ENCODE measurements around the gene ACAA2. TPM values are rescaled to one million over a fixed set of nuclear protein-coding genes. Genes with fewer than 3 reads are reported as not detected.

ACAA2 gene
- total RNA-seq, 1 experiment from 2014 or later: 51.1 TPM

DNA sequence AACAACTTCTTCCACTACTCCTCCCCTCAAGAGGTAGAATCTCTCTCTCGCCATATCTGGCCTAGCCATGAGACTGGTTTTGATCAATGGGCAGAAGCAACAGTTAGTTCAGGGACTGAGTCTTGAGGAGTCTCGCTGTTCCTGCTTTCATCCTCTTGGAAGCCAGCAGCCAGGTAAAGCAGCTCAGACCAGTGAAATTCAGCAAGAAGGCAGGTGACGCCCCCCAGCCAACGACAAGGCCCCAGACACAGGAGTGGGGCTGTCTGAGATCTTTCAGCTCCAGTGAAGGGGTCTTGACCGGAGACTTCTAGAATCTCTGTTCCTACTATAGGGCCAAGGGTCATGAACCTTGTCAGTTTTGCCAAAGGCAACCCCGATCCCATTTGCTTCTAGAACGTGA, 39.7 kb upstream of the ACAA2 start:
- Histone ChIP-seq H3K36me3 (ENCODE audit: insufficient read depth, low read length, poor library complexity, severe bottlenecking) (no peaks in the 10 kb centered on the region), H3K9me3 (ENCODE audit: low read depth, low read length, poor library complexity, severe bottlenecking) (no peaks in the 10 kb centered on the region), H3K4me3 (ENCODE audit: low read depth, low read length, poor library complexity, severe bottlenecking) (no peak overlapping the region), H3K27me3 (replicated peaks; ENCODE audit: insufficient read depth, low read depth, low read length, poor library complexity) (no peaks in the 10 kb centered on the region), H3K27ac (ENCODE audit: low read depth, low read length, poor library complexity, severe bottlenecking) (no peak overlapping the region), H3K4me1 (ENCODE audit: insufficient read depth, low read length, poor library complexity, severe bottlenecking) (no peaks in the 10 kb centered on the region)
- BruUV-seq (replicated peaks): no TSS peak
- ChIA-PET POLR2A (ENCODE audit: low non-redundant PET) (no interaction called here), CTCF (no interaction called here)
- no peak for TF ChIP-seq EZH2 (IDR thresholded peaks at IDR 0.05; ENCODE audit: borderline replicate concordance, low read depth, low read length, poor library complexity, severe bottlenecking)
- TF ChIP-seq CTCF (conservative IDR thresholded peaks at IDR 0.05; ENCODE audit: low read depth, low read length): no peak
- intact Hi-C loops (cut with micrococcal nuclease; ENCODE audit: unreplicated experiment): loop anchor here (10.0 kb wide), 2 partner anchors 198 to 1178 kb away; no protein-coding TSS in a partner anchor
- DNase-seq (ENCODE audit: low spot score): no peak

DNA sequence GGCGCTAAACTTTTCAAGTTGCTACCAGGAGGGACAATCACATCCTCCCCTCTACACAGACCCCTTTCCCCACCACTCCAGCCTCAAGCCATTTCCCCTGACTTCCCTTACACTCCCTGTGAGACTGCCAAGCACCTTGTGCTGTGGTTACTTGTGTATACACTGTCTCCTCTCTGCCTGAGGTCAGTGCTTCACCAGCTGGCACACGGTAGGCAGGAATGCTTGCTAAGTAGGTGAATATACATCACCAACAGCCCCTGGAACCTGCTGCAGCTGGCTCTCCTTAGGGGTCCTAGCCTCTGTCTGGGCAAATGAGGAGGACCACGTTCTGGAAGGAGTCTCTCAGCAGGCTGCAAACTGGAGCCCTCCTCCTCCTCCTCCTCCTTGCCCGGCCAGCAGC, 38.3 kb upstream of the ACAA2 start:
- Histone ChIP-seq H3K4me3 (ENCODE audit: low read depth, low read length, poor library complexity, severe bottlenecking) (no peak overlapping the region), H3K4me1 (ENCODE audit: insufficient read depth, low read length, poor library complexity, severe bottlenecking) (no peaks in the 10 kb centered on the region), H3K27me3 (replicated peaks; ENCODE audit: insufficient read depth, low read depth, low read length, poor library complexity) (no peaks in the 10 kb centered on the region), H3K27ac (ENCODE audit: low read depth, low read length, poor library complexity, severe bottlenecking) (no peak overlapping the region), H3K36me3 (ENCODE audit: insufficient read depth, low read length, poor library complexity, severe bottlenecking) (no peaks in the 10 kb centered on the region), H3K9me3 (ENCODE audit: low read depth, low read length, poor library complexity, severe bottlenecking) (no peaks in the 10 kb centered on the region)
- ChIA-PET CTCF (no interaction called here), POLR2A (ENCODE audit: low non-redundant PET) (no interaction called here)
- BruUV-seq (replicated peaks): no TSS peak
- no peak for DNase-seq (ENCODE audit: low spot score)
- TF ChIP-seq CTCF (conservative IDR thresholded peaks at IDR 0.05; ENCODE audit: low read depth, low read length) (no peak), EZH2 (IDR thresholded peaks at IDR 0.05; ENCODE audit: borderline replicate concordance, low read depth, low read length, poor library complexity, severe bottlenecking) (no peak)
- intact Hi-C loops (cut with micrococcal nuclease; ENCODE audit: unreplicated experiment): loop anchor here (10.0 kb wide), 2 partner anchors 197 to 1177 kb away; no protein-coding TSS in a partner anchor

DNA sequence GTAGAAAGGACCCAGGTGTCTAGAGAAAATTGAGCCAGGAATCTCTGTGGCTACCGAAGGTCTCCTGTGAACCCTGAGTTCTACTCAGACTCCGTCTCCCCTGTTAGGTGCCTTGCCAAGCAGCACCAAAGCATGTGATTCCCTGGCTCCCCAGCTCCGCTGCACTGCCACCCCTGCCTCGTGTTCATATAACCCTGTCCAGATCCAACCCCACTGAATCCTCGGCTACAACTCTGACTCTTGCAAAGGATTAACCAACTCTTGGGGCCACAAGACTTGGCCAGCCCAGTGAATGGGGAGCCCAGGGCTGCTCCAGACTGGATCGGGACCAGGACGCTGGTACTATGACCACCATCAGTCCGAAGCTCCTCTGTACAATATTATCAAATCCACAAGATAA, 37.3 kb upstream of the ACAA2 start:
- no peak overlapping the region for H3K27ac ChIP-seq (ENCODE audit: low read depth, low read length, poor library complexity, severe bottlenecking)
- H3K9me3 ChIP-seq (ENCODE audit: low read depth, low read length, poor library complexity, severe bottlenecking): no peaks in the 10 kb centered on the region
- no peak overlapping the region for H3K4me3 ChIP-seq (ENCODE audit: low read depth, low read length, poor library complexity, severe bottlenecking)
- no peak for DNase-seq (ENCODE audit: low spot score)
- no TSS peak for BruUV-seq (replicated peaks)
- ChIA-PET POLR2A (ENCODE audit: low non-redundant PET) (no interaction called here), CTCF (no interaction called here)
- no peaks in the 10 kb centered on the region for H3K4me1 ChIP-seq (ENCODE audit: insufficient read depth, low read length, poor library complexity, severe bottlenecking)
- no peaks in the 10 kb centered on the region for H3K36me3 ChIP-seq (ENCODE audit: insufficient read depth, low read length, poor library complexity, severe bottlenecking)
- H3K27me3 ChIP-seq (replicated peaks; ENCODE audit: insufficient read depth, low read depth, low read length, poor library complexity): no peaks in the 10 kb centered on the region
- TF ChIP-seq CTCF (conservative IDR thresholded peaks at IDR 0.05; ENCODE audit: low read depth, low read length) (no peak), EZH2 (IDR thresholded peaks at IDR 0.05; ENCODE audit: borderline replicate concordance, low read depth, low read length, poor library complexity, severe bottlenecking) (no peak)
- intact Hi-C loops (cut with micrococcal nuclease; ENCODE audit: unreplicated experiment): loop anchor here (10.0 kb wide), 2 partner anchors 196 to 1176 kb away; no protein-coding TSS in a partner anchor

Measured in A673 (cell line).